Cortex of kidney (tissue), 1 donor: ENCODE measurements around the gene PBLD.

Source experiments
- DNase-seq: peaks from one replicate; lab custom pipeline; 2025; lab: John Stamatoyannopoulos, UW

Gene PBLD

DNA sequence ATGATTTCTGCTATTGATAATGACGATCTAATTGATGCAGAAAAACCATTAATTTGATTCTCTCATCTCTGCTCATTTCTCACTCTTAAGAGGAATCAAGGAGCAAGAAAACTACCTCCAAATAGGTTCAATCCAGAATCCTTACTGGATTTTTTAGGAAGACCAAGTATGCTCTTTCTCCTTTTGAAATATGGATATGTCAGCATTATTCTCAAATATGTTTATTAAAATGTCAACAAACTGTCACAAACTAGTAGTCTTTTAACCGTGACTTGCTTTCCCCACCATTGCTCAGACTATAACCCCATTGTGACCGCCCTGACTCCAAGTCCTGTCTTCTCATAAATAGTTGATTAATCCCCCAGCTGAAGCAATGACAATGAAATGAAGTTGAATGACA lies 99.7 kb downstream of the PBLD start:
- DNase-seq: no peak
